ENCODE results near the gene UBE2N.

DNA sequence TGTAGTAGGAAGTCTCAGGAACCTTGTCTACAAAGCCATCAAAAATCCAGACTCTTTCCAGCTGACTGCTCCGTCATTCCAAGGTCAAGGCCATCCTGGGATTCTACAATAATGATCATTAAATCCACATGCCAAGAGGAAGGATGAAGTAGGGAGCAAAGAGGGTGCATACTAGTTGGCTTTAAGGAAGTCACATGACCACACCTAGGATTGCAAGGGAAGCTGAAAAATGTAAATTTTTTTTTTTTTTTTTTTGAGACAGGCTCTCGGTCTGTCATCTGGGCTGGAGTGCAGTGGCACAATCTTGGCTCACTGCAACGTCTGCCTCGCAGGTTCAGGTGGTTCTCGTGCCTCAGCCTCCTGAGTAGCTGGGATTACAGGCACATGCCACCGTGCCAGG lies 18.3 kb upstream of the UBE2N start:
- no peak for TF ChIP-seq EZH2phosphoT487 (IDR thresholded peaks at IDR 0.05; ENCODE audit: borderline replicate concordance)
- TF ChIP-seq, protein P1, sequence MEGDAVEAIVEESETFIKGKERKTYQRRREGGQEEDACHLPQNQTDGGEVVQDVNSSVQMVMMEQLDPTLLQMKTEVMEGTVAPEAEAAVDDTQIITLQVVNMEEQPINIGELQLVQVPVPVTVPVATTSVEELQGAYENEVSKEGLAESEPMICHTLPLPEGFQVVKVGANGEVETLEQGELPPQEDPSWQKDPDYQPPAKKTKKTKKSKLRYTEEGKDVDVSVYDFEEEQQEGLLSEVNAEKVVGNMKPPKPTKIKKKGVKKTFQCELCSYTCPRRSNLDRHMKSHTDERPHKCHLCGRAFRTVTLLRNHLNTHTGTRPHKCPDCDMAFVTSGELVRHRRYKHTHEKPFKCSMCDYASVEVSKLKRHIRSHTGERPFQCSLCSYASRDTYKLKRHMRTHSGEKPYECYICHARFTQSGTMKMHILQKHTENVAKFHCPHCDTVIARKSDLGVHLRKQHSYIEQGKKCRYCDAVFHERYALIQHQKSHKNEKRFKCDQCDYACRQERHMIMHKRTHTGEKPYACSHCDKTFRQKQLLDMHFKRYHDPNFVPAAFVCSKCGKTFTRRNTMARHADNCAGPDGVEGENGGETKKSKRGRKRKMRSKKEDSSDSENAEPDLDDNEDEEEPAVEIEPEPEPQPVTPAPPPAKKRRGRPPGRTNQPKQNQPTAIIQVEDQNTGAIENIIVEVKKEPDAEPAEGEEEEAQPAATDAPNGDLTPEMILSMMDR (conservative IDR thresholded peaks at IDR 0.05; ENCODE audit: low read length), result no peak

All from Loucy (cell line).